ENCODE data around the gene KCNJ14.
"Not testable (repeated sequence)": the region's sequence is repeated elsewhere in the genome, so short reads cannot be mapped to it uniquely, and the experiment has no call there.

KCNJ14 gene

DNA sequence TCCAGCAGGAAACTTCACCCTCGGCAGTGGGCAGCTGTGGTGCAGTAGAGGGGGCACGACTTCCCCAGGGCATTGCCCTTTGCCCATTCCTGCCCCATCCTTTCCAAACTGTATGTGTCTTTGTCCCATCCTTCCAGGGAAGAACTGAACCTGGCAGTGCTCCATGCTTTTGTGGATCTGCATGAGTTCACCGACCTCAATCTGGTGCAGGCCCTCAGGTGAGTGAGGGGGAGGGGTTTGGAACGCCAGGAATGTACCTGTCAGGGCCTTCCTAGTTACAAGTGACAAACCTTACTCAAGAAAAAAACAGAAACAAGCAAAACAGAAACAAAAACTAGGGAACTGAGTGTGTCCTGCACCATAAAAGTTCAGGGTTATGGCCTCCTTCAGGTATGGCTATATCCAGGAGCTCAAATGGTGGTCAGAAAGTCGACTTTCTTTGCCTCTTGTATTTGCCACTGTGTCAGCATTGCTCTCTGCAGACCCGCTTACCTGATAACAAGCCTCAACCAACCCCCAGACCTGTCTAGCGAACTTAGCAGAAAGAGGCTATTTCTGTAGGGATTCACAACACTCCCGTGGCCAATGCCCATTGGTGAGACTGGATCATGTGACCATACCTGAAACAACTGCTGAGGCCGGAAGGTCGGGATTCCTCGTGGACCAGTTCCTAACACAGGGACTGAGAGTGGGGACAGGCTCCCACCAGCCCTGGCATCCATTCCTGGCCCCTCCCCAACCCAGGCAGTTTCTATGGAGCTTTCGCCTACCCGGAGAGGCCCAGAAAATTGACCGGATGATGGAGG, 18.0 kb downstream of the KCNJ14 start:
- no peak for FAIRE-seq

DNA sequence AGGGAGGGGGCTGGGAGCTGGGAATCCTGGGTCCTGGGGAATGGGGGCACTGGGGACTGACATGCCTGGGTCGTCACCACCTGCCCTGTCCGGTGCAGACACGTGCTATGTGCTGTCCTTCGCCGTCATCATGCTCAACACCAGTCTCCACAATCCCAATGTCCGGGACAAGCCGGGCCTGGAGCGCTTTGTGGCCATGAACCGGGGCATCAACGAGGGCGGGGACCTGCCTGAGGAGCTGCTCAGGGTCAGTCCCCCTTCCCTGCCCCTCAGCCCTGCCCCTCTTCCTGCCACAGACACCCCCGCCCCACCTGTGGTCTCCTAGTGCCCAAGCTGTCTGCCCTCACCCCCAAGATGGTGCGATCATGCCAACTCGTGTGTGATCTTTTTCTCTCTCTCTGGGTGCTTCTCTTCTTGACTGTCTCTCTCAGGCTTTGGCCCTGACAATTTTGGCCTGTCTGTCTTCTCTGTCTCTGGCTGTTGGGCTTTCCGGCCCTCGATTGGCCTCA, 18.8 kb downstream of the KCNJ14 start:
- FAIRE-seq = no peak

DNA sequence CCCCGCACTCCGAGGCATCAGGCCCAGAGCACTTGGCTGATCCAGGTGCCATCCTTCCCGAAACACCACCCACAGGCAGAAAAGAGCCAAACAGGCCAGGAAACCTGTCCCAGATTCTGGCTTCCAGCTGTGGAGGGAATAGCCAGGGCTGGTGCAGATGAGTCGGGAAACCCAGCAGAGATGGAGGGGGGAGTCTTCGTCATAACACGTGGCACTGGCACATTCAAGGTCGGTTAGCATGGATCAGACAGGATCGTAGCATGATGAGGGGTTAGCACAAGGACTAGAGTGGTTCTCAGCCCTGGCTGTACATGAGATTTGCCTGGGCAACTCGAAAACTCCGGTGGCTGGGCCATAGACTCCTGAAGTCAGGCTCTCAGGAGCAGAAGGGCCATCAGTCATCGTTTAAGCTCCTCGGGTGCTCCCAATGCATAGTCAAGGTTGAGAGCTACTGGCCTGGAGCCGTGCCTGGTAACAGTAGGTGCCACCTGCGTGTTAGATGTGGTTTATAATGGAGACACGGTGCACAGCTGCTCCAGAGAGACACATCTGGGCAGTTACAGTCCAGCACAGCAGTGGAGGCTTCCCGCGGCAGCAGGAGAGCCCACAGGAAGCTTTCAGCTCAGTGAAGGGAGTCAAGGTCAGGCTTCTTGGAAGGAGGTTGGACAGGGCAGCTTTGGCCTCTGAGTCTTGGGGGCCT, 20.1 kb downstream of the KCNJ14 start:
- FAIRE-seq = no peak

DNA sequence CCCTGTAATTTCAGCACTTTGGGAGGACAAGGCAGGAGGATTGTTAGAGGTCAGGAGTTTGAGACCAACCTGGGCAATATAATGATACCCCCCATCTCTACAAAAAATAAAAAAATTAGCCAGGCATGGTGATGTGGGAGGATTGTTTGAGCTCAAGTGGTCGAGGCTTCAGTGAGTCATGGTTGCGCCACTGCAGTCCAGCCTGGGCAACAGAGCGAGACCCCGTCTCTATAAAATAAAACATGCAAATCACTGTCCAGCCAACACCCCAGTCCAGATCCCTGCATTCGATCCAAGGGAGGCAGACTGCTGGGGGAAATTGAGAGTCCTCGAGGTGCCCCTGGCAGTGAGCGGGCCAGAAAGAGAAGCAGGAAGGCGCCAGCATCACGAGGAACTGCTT, 20.8 kb downstream of the KCNJ14 start:
- FAIRE-seq = no peak

DNA sequence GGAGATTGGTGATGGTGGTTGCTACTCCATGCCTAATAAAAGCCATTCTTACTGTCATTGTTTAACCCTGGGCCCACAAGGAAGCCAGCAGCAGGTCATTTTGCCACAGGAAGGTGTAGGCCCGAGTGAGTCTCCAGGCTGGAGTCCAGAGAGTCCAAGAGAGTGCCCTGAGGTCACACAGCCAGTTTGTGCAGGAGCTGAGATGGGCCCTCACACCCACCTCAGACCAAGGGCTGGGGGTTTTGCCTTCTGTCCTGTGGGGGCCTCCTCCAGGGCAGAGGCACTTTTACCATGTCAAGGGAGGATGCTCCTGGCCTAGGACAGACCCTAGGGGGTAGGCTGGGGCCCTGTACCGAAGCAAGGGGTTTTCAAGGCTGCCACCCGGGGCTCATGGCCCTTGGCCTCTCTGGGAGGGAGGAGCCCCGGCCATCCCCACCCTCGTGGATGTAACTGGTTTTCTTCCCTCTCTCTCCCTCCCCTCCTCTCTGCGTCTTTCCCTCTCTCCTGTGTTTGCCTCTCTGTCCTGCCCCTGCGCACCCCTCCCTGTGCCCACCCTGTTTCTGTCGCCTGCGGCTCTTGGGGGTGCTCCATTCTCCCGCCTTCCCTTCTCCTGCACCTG, 21.8 kb downstream of the KCNJ14 start:
- FAIRE-seq = no peak

DNA sequence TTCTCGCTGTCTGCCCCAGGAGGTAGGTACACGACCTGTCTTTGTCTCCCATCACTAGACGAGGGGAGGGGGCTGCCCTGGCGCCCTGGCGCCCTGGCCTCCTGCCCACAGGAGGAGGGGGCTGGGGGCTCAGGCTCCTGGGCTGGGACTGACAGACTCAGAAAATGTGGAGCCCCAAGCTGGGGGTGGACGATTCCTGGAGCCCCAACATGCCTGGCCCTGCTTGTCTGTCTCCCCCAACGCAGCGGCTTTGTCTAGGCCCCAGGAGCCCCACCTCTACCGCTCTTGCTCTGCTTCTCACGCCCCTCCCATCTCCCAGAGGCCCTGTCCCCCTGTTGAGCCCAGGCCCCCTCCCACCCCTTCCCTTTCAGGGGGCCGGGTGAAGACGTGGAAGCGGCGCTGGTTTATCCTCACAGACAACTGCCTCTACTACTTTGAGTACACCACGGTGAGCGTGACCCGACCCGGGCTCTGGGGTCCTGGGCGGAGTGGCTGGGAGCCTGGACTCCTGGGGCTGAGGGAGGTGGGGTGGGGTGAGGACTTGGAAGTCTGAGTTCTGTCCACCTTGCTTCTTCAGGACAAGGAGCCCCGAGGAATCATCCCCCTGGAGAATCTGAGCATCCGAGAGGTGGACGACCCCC, 22.4 kb downstream of the KCNJ14 start:
- no peak for FAIRE-seq

DNA sequence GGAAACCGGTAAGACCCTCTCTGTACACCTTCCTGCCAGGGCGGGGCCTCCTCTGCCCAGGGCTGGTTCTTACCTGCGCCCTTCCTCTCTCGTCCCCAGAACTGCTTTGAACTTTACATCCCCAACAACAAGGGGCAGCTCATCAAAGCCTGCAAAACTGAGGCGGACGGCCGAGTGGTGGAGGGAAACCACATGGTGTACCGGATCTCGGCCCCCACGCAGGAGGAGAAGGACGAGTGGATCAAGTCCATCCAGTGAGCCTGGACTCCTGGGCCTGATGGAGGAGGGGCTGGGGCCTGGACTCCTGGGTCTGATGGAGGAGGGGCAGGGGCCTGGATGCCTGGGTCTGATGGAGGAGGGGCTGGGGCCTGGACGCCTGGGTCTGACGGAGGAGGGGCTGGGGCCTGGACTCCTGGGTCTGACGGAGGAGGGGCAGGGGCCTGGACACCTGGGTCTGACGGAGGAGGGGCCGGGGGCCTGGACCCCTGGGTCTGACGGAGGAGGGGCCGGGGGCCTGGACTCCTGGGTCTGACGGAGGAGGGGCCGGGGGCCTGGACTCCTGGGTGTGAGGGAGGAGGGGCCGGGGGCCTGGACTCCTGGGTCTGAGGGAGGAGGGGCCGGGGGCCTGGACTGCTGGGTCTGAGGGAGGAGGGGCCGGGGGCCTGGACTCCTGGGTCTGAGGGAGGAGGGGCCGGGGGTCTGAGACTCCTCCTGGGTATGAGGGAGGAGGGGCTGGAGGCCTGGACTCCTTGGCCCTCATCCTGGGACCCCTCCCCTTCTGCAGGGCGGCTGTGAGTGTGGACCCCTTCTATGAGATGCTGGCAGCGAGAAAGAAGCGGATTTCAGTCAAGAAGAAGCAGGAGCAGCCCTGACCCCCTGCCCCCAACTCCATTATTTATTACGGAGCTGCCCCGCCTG, 23.2 kb downstream of the KCNJ14 start:
- FAIRE-seq = no peak

DNA sequence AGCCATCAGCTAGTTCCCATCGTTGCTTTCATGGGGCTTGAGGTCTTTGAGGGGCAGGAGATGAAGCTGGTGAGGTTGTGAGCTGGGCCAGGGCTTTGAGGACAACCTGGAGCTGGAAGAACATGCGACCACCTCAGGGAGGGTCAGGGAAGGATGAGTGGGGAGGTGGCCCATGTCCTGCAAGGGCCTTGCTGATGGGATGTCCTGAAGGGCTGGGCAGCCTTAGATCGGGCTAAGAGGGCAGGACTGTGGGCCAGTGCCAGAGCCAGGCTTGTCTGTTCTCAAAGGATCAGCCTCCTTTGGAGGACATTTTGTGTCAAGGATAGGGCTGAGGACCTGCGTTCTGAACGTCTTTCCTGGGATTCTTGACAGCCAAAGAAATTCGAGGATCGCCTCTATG, 24.3 kb downstream of the KCNJ14 start:
- FAIRE-seq = no peak

DNA sequence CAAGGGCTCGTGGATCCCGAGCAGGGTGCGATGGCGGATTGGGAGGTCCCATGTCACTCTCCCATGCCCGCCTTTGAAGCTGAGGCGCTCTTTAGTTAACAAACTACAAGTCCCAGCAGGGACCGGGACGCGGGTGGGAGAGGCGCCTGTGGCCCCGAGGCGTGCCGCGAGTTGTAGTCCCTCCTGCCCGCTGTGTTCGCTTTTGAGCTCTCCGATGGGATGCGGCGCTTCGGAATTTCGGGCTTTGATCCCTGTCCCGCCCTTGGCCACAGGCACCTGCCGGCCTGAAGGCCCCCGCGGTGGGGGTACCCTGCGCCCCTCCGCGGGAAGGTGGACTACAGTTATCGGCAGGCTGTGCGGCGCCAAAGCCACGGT, 24.8 kb downstream of the KCNJ14 start:
- no peak for FAIRE-seq

DNA sequence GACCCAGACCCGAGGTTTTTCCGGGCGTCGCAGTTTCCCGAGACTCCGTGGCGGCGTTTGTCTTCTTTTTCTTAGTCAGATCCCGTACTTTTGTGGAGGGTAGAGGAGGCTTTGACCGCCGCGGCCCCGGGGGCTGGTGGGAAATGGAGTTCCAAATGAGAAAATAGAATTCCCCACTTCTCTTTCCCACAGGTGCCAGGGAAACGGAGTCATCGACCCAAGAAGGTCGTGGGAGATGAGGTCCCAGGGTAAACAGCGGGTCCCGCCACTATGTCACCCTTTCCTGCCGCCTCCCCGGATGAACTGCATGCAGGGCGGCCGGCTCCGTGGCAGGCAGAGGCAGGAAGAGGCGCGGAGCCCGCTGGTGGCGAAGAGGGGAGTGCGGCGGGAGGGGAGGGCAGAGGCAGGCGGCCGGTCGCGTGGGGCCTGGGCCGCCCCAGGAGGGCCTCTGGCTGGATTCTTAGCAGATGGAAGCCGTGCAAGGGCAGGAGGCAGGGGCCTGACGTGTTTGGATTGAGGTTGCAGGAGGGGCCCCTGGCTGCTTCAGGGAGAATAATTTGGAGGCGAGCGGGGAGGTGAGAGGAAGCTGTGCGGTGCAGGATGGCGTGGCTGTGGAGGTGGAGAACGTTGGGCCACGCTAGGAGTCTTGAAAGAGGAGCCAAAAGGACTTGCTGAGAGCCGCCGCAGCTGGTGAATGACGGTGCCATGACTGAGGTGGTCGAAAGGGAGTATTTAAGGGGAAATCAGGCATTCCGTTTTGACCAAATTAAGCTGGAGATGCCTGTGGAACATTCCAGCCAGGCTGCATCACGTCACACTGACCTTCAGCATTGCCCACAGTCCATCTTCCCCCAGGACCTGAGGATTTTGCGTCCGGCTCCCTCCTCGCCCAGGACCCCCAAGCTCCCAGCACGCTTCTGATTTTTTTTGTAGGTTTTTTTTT, 25.5 kb downstream of the KCNJ14 start:
- FAIRE-seq = no peak

DNA sequence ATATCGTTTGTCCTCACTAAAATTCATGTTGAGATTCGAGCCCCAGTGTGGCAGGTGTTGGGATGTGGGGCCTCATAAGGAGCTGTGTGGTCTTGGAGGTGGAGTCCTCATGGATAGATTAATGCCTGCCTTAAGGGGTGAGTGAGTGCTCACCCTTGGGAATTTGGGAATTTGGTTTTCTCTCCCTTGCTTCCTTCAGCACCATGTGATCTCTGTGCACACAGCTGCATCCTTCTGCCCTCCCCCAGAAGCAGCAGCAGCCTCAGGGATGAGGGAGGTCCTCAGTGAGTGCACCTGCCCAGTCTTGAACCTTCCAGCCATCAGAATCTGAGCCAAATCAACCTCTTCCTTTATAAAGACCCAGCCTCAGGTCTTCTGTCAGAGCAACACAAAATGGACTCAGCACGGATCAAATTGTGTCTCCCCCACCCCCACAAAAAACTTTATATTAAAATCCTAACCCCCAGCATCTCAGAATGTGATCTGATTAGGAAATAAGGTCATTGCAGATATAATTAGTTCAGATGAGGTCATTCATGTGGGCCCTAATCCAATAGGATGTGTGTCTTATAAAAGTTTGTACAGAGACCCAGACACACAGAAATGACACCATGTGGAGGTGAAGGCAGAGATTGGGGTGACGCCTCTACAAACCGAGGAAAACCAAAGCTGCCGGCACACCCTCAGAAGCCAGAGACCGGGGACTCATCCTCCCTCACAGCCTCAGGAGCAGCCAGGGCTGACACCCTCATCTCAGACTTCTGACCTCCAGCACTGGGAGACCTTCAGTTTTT, 26.7 kb downstream of the KCNJ14 start:
- FAIRE-seq = no peak

DNA sequence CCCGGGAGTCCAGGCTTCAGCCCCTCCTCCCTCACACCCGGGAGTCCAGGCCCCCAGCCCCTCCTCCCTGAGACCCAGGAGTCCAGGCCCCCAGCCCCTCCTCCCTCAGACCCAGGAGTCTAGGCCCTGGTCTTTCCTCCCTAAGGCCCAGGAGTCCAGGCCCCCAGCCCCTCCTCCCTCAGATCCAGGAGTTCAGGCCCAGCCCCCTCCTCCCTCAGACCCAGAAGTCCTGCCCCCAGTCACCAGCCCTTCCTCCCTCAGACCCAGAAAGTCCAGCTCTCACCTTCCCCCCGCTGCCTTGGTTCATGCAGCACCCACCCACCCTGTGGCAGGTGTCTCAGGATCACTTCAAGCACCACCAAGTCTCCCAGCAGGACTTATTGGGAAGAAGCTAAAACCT, 27.9 kb downstream of the KCNJ14 start:
- FAIRE-seq = no peak

DNA sequence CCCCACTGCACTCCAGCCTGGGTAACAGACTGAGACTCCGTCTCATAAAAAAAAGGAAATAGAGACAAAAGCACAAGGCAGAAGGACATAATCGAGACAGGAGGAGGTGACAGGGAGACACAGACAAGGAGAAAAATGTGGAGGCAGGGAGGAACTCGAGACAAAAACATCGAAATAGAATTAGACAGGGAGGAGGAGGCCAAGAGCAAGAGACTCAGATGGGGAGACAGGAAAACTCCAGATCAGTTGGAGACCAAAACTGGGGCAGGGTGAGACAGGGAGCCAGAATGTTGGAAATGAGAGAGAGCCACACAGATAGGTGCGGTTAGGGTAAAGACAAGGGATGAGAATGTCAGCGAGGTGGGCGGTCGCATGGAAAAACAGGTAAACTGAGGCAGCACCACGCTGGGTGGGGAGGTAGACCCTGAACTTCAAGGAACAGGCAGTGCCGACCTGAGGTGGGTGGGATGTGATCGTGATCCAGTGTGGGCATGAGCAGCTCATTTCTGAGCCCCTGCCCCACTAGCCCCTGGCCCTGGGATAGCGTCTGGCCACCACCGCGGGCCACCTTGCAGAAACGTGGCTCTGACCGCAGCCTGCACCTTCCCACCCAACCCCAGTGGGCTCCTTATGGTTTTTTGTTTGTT, 29.0 kb downstream of the KCNJ14 start:
- no peak for FAIRE-seq

DNA sequence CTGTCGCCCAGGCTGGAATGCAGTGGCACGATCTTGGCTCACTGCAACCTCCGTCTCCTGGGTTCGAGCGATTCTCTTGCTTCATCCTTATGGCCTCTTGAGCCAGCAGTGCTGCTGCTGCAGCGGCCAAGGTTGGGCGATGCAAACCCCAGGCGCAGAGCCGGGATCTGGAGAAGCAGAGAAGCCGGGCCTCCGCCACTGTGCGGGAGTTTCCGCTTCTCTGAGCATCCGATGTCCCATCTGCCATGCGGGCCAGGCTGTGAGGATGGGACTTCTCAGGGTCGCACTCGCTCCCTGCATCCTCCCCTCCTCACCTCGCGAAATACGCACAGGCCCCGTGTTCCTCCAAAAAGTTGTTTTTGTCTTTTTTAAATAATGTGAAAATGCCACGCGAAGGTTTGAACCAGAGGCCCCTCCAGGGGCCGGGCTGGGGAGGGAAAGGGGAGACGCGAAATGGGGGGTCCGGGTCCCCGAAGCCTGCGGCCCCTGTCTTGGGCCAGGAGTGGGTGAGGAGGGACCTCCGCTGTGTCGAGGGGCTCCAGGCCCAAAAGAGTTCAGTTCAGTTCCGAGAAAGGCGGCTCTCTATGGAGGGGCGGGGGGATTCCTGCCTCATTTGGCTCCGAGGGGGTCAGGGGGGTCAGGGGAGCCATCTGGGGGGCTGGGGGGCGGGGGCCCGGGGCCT, 29.7 kb downstream of the KCNJ14 start:
- FAIRE-seq = no peak

DNA sequence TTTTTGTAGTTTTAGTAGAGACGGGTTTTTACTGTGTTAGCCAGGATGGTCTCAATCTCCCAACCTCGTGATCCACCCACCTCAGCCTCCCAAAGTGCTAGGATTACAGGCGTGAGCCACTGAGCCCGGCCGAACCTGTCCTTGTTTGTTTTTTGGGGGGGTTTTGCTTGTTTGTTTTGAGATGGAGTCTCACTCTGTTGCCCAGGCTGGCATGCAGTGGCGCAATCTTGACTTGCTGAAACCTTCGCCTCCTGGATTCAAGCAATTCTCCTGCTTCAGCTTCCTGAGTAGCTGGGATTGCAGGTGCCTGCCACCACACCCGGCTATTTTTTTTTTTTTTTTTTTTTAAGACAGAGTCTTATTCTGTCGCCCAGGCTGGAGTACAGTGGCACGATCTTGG, 31.3 kb downstream of the KCNJ14 start:
- FAIRE-seq = not testable (repeated sequence)

DNA sequence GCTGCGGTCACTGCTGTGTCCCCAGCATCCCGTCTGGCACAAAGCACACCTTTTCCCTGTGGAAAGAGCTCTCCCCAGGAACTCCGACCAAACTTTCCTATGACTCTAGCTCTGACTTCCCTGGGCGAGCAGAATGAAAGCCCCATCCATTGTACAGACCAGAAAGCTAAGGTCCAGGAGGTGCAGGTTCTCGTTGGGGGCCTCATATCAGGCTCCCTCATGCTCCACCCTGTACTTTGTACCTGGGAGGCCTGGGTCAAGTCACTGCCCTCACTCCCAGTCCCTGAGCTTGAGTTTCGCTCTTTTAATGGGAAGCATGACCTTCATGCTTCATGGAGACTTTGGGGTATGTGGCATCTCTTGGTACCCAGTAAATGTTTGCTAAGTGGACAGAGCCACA, 32.2 kb downstream of the KCNJ14 start:
- FAIRE-seq = no peak

DNA sequence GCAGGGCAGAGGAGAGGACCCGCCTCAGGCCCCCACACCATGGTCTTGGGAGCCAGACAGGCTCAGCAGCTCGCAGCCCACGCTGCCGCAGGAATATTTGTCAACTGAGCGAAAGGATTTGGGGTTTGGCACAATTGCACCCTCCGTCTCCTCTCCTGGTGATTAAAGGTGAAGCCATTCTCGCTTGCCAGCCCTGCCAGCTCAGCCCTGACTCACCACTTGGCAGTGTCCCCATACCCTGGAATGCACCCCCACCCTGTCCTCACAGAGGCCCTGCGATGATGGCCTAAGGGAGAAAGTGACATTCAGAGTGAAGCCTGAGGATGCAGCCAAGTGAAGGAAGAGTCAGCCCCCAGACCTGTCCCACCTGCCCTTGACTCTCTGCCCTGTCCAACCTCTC, 32.6 kb downstream of the KCNJ14 start:
- FAIRE-seq = no peak

DNA sequence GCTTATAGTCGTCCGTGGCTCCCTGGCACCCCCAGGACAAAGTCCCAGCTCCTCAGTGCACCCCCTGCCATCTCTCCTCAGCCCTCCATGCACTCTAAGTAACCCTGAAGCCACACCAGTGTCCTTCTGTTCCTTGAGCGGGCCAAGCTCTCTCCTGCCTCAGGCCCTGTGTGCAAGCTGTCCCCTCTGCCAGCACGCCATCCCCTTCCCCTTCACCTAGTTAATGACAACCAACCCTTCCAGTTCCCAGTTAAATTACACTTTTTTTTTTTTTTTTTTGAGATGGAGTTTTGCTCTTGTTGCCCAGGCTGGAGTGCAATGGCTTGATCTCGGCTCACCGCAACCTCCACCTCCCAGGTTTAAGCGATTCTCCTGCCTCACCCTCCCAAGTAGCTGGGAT, 33.1 kb downstream of the KCNJ14 start:
- FAIRE-seq = not testable (repeated sequence)

DNA sequence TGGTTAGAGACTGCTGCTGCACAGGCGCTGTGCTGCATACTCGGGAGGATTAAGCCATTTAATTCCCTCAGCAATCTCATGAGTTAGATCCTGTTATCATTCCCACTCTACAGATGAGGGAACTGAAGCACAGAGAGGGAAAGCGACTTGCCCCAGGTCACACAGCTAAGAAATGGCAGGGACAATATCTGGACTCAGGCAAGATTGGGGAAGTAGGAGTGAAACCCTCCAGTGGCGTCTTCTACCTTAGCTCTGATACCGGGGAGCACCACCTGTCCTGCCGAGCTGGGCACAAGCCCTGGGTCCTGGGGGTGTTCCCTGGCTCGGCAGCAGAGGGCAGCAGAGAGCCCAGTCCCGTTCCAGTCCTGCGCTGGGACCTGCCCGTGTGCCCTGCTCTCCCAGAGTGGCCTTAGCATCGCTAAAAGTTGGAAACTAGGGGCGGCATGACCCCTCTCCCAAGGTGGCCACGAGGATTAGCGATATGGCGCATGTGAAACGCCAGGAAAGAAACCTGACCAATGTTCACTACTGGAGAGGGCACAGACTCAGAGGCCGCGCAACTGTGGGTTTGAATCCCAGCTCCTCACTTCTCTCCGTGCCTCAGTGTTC, 34.3 kb downstream of the KCNJ14 start:
- FAIRE-seq = no peak

Data from endometrium (tissue), 2 donors.